ENCODE measurements around the gene PDCD6IP.
"Not testable (repeated sequence)": the region's sequence is repeated elsewhere in the genome, so short reads cannot be mapped to it uniquely, and the experiment has no call there.

Gene PDCD6IP

GRCh38 chr3:33792167-33792892 is 6.1 kb upstream of the PDCD6IP start:
- DNase-seq, result no peak

- no peak for DNase-seq
Measured at GRCh38 chr3:33795131-33795530, 3.3 kb upstream of the PDCD6IP start.

- no peak for DNase-seq
Measured at GRCh38 chr3:33795856-33796536, 2.4 kb upstream of the PDCD6IP start.

- DNase-seq, result no peak
Measured at GRCh38 chr3:33798113-33798417, 365 bp upstream of the PDCD6IP start.

- no peak for DNase-seq
Measured at GRCh38 chr3:33799202-33799551, 747 bp downstream of the PDCD6IP start.

GRCh38 chr3:33803252-33803651 is 4.8 kb downstream of the PDCD6IP start:
- no peak for DNase-seq

GRCh38 chr3:33803894-33804526 is 5.6 kb downstream of the PDCD6IP start:
- no peak for DNase-seq

GRCh38 chr3:33807191-33807590 is 8.8 kb downstream of the PDCD6IP start:
- DNase-seq, result no peak

- no peak for DNase-seq
Measured at GRCh38 chr3:33808559-33808958, 10.1 kb downstream of the PDCD6IP start.

GRCh38 chr3:33810545-33810944 is 12.1 kb downstream of the PDCD6IP start:
- no peak for DNase-seq

GRCh38 chr3:33821989-33822388 is 23.6 kb downstream of the PDCD6IP start:
- DNase-seq, result no peak

GRCh38 chr3:33823821-33824220 is 25.4 kb downstream of the PDCD6IP start:
- DNase-seq, result no peak

- DNase-seq, result no peak
Measured at GRCh38 chr3:33825111-33825510, 26.7 kb downstream of the PDCD6IP start.

- no peak for DNase-seq
Measured at GRCh38 chr3:33826206-33826605, 27.8 kb downstream of the PDCD6IP start.

GRCh38 chr3:33826688-33827087 is 28.3 kb downstream of the PDCD6IP start:
- no peak for DNase-seq

GRCh38 chr3:33829720-33830119 is 31.3 kb downstream of the PDCD6IP start:
- DNase-seq, result no peak

GRCh38 chr3:33831053-33831452 is 32.6 kb downstream of the PDCD6IP start:
- no peak for DNase-seq

GRCh38 chr3:33833408-33834095 is 35.1 kb downstream of the PDCD6IP start:
- no peak for DNase-seq

- DNase-seq, result no peak
Measured at GRCh38 chr3:33834096-33834453, 35.6 kb downstream of the PDCD6IP start.

- DNase-seq, result not testable (repeated sequence)
Measured at GRCh38 chr3:33837182-33837581, 38.8 kb downstream of the PDCD6IP start.

- no peak for DNase-seq
Measured at GRCh38 chr3:33839283-33839682, 40.9 kb downstream of the PDCD6IP start.

GRCh38 chr3:33840179-33840578 is 41.7 kb downstream of the PDCD6IP start:
- no peak for DNase-seq

GRCh38 chr3:33848624-33849347 is 50.4 kb downstream of the PDCD6IP start:
- DNase-seq, result no peak
